Ramos (cell line): ENCODE results near the gene FOXD1.
"Not testable (repeated sequence)": the region's sequence is repeated elsewhere in the genome, so short reads cannot be mapped to it uniquely, and the experiment has no call there.

Experiments used
- in situ Hi-C: fragments of 300-500 bp; cut with MboI; formaldehyde crosslinking; loops from one replicate; pipeline ENCODE4 v1.14.3; 2022; ENCODE audit warnings: low sequenced_read_pairs; ENCODE audit not compliant: unreplicated experiment

FOXD1 gene

DNA sequence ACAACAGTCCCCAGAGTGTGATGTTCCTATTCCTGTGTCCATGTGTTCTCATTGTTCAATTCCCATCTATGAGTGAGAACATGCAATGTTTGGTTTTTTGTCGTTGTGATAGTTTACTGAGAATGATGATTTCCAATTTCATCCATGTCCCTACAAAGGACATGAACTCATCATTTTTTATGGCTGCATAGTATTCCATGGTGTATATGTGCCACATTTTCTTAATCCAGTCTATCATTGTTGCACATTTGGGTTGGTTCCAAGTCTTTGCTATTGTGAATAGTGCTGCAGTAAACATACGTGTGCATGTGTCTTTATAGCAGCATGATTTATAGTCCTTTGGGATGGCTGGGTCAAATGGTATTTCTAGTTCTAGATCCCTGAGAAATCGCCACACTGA is 20.1 kb upstream of the FOXD1 start:
- in situ Hi-C loops, result not testable (repeated sequence)

DNA sequence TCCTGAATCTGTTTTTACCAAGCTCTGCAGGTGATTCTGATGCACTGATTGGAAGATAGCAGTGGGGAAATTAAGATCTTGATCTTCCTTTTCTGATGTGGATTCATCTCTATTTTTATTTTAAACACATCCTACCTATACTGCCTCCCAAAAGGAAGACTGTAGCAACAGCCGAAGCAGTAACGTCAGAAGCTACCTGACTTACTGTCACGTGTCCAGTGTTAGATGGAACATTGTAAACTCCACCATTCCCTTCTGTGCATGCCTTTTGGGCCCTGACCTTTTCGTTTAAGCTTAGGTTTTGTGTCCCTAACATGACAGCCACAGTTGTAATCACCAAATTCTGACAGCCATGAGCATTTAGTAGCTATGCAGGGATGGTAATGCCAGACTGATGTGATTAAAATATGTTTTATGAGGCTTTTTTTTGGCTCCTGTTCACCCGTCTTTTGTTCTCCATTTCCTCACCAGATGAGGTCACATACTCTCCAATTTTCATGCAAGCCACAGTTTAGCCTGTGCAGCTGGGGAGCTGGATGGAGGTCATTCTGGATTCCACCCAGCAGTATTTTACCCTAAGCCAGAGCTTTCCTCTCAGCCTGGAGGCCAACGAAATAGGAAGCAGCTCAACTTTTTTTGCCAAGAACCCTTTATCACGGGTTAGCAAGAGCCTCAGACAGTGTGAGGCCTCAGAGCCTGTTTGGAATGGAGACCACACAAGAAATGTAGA is 15.6 kb upstream of the FOXD1 start:
- in situ Hi-C loops, result no loop called here

DNA sequence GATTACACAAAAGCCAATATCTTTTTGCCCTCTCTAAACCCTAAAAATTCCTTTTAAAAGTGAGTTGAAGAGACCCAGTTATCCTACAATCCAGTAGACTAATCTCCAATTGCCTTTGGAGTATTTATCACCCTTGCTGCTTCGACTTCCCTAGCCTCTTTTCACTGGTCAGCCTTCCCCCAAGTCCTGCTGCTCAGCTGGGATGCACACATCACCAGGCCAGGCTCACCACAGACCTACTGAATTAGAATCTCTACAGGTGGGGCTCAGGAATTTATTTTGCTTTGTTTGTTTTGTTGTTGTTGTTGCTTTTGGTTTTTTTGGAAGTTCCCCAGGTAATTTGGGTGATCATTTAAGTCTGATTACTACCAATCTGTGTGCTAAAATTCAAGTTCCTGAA is 11.6 kb upstream of the FOXD1 start:
- in situ Hi-C loops, result no loop called here

DNA sequence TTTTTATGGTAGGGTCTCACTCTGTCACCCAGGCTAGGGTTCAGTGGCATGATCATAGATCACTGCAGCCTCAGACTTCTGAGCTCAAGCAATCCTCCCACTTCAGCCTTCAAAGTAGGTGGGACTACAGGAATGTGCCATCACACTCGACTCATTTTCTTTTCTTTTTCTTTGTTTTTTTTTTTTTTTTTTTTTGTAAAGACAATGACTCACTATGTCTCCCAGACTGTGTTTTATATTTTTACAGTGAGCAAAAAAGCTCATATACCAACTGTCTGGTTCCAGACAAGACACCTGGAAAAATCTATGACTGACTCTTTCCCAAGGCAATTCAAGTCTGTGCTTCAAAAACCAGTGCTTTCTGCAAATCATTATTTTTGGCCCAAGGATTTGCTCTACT is 10.8 kb upstream of the FOXD1 start:
- in situ Hi-C loops, result no loop called here

DNA sequence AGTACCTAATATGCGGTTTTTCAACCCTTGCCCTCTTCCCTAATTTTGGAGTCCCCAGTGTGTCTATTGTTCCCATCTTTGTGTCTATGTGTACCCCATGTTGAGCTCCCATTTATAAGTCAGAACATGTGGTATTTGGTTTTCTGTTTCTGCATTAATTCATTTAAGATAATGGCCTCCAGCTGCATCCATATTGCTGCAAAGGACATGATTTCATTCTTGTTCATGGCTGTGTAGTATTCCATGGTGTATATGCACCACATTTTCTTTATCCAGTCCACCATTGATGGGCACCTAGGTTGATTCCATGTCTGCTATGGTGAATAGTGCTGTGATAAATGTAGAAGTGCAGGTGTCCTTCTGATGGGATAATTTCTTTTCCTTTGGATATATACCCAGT is 7.9 kb upstream of the FOXD1 start:
- in situ Hi-C loops, result not testable (repeated sequence)

DNA sequence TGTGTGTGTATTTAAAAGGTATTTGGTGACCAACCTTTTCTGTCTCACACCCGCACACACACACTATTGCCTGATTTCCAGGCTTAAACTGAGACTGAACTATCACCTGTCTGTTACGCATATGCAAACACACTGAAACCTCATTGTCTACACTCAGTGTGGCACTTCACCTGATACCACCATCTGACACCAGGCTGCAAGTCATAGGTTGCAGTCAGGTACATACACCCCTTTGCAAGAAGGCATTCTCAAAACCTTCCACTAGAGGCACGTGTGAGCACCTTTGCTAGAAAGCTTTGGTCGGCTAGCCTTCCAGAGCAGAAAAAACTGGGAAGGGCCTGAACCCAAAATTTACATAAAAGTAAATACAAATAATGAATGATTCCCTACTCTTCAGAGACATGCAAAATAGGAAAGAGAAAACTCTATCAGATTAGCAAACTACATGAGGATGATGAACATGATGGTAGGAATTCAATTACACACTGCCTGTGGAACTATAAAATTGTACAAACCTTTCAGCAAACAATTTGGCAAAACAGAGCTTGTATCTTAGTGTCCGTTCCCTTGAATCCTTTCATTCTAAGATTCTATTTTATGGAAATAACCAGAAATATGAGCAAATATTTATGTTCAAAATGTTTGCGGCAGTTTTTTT is 5.9 kb upstream of the FOXD1 start:
- in situ Hi-C loops, result no loop called here

DNA sequence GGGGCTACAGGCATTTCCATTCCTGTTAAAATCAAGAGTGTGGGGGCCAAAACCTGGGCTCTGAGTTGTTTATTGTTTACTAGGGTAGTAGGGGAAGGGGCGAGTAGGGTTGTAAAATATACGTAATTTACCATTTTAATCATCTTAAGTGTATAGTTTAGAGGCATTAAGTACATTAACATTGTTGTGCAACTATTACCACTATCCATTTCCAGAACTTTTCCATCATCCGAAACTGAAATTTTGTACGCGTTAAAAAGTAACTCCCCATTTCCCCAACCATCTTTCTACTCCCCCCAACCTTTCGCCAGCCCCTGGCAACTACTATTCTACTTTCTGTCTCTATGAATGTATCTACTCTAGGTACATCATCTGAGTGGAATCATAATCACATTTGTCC is 3.6 kb upstream of the FOXD1 start:
- in situ Hi-C loops, result no loop called here

DNA sequence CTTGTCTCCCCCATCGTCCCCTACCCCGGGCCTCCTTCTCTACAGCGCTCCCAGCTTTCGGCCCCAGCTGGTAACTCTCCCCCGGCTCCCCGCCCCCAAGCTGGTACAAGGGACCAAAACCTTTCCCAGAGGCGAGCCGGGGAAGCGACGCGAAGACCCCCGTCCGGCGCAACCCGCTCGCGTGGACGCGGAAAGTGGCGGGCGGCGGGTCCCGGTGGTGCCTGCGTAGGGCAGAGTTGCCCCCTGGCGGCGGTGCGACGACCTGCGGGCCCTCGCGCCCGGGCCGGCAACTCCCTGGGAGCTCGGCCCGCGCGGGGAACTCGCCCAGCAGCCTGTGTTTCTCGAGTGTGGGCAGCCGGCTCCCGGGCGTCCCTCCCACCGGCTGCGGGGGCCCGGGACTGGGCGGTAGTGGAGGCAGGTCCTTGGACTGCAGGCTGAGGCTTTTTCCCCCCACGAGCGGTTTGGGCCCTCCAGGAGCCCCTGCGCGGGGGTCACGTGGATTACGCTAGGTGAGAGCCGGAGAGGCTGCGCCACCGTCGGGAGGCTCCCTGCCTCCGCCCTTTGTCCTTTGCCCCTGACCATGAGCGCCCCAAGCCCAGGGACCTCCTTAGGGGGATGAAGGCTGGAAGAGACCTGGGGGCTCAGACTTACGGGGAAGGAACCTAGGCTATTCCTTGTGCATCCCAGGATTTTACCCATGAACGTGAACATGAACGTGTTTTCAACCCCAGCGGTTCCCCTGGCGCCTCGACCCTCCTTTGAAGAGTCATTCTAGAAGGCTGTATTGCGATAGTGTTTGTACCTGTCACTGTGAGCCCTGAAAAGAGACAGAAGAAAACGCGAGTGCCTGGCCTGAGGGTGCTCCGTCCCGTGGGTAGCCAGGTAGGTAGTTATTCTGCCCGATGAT is 2.9 kb upstream of the FOXD1 start:
- in situ Hi-C loops, result no loop called here

DNA sequence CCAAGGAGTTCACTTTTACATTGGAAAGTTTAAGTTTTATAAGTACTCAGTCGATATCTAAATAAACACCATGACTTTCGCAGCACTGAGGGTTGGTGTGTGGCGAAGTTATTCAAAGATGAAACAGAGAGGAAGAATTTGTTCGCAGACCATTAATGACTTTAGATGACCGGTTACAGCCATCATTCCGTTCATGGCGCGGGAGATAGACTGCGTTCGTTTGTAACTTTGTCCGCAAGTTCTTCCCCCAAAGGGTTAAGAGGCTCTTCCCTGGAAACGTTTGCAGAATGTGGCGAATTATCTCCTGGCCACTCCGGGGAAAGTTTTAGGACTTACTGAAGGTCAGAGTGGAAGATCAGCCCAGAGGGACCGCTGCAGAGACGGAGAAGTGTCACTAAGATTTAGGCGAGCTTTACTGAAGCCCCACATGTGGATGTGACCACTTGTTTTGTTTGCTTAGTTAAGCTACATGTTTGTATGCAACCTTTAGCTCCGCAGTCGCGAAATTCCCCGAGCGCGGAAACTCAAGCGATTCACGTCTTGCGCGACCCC is 2.2 kb upstream of the FOXD1 start:
- in situ Hi-C loops, result no loop called here

DNA sequence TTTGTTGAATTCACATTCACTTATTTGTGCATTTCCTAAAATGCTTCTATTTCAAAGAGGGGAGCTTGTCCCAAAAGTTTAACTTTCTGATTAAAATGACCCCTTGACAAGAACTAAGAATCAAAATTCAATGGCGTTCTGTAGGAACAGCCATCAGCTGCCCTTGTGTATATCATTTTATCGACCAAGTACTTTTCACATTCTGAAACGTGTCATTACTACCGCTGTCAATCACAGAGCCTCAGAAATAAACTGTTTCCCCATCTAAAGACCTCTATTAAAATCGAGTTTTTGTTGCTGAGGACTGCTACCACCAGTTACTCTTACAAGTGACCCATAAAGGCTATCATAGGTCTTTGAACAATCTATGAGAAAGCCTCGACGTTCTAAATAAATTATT is 1.6 kb upstream of the FOXD1 start:
- in situ Hi-C loops, result no loop called here

DNA sequence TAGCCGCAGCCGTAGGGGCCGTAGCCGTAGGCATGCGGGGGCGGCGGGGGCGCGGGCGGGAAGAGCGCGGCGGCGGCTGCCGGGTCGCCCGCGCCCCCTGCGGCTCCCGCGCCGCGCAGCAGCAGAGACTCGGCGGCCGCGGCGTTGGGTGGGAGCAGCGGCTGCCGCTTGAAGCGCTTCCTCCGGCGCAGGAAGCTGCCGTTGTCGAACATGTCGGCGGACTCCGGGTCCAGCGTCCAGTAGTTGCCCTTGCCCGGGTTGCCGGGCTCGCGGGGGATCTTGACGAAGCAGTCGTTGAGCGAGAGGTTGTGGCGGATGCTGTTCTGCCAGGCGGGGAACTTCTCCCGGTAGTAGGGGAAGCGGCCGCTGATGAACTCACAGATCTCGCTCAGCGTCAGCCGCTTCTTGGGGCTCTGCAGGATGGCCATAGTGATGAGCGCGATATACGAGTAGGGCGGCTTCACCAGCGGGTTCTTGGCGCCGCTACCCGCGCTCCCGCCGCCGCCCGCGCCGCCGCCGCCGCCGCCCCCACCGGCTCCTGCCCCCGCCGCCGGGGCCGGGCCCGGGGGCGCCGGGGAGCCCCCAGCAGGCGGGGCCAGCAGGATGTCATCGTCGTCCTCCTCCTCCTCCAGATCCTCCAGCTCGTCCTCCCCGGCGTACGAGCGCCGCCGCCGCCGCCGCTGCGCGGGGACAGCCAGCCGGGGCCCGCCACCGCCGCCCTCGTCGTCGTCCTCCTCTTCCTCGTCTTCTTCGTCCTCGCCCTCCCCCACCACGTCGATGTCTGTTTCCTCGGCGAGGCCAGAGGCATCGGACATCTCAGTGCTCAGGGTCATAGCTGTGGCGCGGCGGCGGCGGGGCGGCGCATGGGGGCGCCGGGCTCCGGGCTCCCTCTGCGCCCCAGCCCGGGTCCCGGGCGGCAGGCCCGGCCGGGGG is 781 bp downstream of the FOXD1 start:
- in situ Hi-C loops, result no loop called here

DNA sequence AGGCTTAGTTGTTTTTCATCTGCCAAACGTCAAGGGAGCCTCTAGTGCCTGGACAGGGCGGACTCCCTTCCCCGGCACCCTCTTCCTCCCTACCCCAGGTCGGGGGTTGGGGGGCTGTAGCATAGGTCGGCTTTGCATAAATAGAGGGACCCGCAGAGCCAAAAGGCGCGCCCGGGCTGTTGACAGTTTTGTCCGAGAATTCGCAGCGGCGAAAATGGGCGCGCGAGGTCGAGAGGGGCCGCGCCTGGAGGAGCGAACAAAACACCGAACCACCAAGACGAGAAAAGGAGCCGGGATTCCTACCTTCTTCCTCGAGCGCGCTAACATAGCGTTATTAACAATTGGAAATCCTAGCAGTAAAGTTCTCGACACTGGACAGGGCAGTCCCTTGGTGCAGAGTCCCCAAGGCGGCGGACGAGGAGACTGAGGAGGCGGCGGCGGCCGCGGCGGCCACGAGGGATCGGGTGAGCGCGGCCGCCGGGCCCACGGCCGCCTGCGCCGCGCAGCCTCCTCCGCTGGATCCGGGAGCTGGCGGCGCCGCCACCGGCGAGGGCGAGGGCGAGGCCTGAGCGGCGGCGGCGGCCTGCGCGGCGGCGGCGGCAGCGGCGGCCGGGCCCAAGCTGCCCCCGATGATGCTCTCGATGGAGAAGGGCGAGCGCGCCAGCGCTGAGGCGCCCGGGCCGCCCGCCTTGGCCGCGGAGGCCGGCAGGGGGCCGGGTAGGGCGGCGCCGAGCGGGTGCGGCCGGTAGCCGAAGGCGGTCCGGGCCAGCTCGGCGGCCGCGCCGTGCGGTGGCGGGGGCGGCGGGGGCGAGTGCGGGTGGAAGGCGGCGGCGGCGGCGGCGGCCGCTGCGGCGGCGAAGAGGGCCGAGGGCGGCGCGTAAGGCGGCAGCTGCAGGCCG is 1.7 kb downstream of the FOXD1 start:
- in situ Hi-C loops, result no loop called here

DNA sequence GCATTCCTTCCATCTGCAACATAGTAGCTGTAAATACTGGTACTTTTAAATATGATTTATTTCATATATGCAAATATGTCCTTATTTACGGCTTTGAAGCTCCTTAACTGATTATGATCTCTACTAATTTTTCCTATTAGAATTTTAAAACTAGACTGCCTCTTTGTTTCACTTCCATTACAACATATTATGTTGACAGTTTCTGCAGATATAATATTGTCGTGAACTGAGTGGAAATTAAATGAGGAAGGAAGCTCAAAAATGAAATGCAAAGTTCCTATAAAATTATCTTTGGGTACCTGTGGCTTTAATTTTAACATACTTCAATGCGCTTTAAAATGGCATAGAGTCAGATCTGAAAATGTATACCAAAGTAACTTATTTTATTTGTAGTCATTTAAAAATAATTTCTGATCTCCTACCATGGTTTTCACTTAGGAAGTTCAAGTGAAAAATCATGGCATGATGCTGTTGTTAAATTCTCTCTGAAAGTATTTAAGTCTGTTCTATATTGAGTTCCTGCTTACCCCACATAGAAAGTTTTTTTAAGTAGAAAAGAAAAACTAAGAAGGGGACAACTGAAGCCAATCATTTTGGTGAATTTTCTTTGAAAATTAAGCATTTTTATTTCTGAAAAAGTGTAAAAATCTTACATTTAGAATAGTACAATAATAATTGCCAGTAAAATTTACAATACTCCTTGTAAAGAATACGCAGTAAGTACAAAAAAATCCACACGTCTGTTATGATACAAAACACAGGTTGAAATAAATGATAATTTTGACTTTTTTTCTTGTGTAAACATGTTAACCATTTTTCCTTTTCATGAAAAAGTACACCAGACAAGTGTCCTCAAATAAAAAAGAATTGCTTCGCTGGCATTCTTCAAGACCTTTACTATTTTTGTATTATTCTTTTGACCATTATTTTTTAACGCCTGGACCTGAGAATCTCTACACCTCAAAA is 2.6 kb downstream of the FOXD1 start:
- in situ Hi-C loops, result no loop called here

DNA sequence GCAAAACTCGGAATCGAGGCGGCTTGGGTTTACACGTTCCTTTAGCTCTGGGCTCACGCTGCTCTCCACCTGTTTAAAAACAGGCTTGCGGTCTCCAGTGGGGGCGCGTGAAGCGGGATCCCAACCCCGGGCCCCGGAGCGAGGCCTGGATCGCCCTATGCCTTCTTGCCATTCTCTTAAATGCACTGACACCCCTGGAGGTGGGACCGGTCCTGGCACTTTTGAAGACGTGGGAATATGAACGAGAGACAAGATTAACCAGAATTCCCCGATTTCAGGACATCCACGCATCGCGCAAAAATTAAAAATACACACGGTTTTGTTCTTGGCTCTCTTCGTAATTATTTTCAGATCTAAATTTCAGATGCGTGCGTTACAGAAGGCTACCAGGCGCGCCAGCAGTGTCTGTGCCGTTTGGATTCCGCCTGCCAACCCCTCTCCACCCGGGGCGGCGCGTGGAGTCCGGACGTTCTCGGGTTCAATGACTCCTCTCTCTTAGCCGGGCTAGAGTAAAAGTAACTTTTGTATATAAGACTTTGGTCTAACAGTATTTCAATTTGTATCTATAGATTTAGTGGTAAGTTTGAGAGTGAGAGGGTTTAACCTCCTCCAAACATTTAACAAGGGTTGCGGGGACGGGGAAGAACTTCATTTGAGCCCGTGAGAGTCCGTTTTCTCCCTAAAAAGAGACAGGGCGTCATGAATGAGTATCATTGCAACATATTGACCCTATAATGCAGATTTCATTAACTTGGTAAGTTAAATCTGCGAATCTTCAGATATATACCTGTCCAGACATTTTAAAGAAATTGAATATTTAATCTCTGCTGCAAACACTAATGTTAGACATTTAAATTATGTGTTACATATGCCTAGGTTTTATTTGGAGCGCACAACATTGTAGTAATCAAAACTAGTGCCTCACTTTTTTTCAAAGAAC is 3.8 kb downstream of the FOXD1 start:
- in situ Hi-C loops, result no loop called here

DNA sequence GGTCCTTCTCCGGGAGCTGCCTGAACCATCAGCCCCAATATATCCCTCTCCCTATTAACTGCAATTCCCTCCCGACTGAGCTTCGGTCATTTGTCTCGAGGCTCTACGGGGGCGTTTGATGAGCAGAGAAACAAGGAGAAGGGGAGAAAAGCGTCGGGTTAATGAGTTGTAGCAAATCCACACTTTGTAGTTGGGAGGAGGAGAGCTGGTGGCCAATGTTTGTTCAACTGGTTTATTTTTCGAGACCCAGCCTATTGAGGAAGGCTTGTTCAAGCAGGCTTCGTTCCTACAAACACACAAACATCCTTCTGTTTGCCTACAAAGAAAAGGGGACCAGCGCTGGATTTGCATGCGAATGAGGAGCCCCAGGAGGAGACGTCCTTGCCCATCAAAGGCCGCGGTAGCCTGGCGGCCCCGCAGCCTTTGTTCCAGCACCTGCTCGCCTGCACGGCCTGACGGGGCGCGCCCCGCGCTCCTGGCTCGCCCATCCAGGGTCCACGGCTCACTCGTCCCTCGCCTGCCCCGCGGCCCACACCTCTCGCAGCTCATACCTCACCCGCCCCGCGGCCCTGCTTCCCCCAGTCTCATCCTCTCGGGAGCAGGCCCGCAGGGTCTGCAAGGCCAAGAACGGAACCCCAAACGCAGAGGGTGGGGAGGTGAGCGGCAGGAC is 4.6 kb downstream of the FOXD1 start:
- in situ Hi-C loops, result no loop called here

DNA sequence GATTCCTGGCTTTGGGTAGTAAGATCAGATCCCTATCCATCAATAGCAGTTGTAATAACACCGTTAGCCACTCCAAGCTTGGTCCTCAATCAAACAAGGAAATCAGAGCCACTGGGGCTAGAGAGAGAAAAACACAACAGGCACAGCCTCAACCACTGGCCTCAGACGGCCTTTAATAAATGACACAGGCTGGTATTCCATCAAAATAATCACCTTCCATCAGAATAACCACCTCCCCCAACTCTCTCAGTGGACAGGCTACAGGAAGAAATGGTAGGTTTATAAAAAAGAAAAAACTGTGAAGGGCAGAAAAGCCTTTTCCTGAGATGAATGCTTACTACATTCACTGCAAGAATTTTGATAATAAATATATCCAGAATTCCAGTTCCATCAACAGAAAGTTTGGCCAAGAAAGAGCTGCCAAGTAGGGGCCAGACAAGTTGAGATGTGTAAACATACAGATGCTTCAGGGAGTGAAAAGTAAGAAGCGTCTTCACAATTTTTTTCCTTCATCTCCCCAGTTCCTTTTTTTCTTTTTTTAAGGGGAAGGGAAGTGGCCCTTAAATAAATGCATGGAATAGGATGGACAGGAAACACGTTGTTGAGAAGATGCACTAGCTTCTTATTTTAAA is 5.5 kb downstream of the FOXD1 start:
- in situ Hi-C loops, result no loop called here
